K562 (cell line): ENCODE measurements around the gene MAD1L1. TPM values are rescaled to one million over a fixed set of nuclear protein-coding genes. Genes with fewer than 3 reads are reported as not detected.

ENCODE experiments used
- ATAC-seq: fragments of 200-7000 bp; cut with Tn5 transposase; 3 replicates; pipeline ENCODE4 v1.9.1; 2020; ENCODE audit warnings: moderate library complexity
- BruUV-seq: library from RNA; stranded (reverse); fragments of 400-500 nt; replicated peaks from 2 replicates; lab custom pipeline; 2021; lab: Mats Ljungman, UMichigan
- CTCF ChIA-PET: fragments of 300-600 bp; formaldehyde crosslinking; extraction: SDS; loops from one replicate; lab custom pipeline; 2021; ENCODE audit warnings: low intra/inter-chr PET ratio; lab: Yijun Ruan, JAX
- POLR2A ChIA-PET: fragments of 300-600, 350-650 bp; sonication (Branson Sonifier 250); formaldehyde crosslinking; extraction: SDS; loops from one replicate; lab custom pipeline; 2021; ENCODE audit warnings: antibody characterized with exemption, inconsistent platforms; lab: Yijun Ruan, JAX
- DNase-seq, 4 experiments: peaks; one replicate each; pipeline versions ENCODE4 v3.0.0 to v3.0.0-alpha.2; 2011 to 2018; ENCODE audit warnings: low spot score in 3 of 4, mixed read lengths in 3 of 4; ENCODE audit errors: extremely low read depth in 1 of 4
- FAIRE-seq: peaks from 2 replicates; lab custom pipeline; 2011; peaks lifted over from hg19 to GRCh38; lab: Jason Lieb, UNC
- H2AFZ ChIP-seq: 2 replicates; pipeline ENCODE4 v1.6.0; 2011; ENCODE audit warnings: low read depth, low read length, control low read depth, inconsistent platforms
- H3K27ac ChIP-seq: fragments of 200-600 bp; 3 replicates; pipeline ENCODE4 v1.8.0; 2011; ENCODE audit warnings: low read depth, mild to moderate bottlenecking, control low read depth, inconsistent platforms, low read length, moderate library complexity, mixed read lengths; ENCODE audit errors: extremely low read depth
- H3K27me3 ChIP-seq, 2 experiments: fragments of 300-600 bp in 1 of 2; 2 replicates in 1 of 2; 3 replicates in 1 of 2; pipeline versions ENCODE4 v1.6.0 to v1.8.0; 2011; ENCODE audit warnings: inconsistent platforms in 2 of 2, low read length in 2 of 2, mild to moderate bottlenecking in 1 of 2, mixed read lengths in 1 of 2, moderate library complexity in 1 of 2; ENCODE audit not compliant: control insufficient read depth in 2 of 2, insufficient read depth in 2 of 2
- H3K36me3 ChIP-seq: fragments of 300-600 bp; 3 replicates; pipeline ENCODE4 v1.8.0; 2011; ENCODE audit warnings: mild to moderate bottlenecking, low read length, inconsistent platforms; ENCODE audit not compliant: control insufficient read depth, insufficient read depth
- H3K4me1 ChIP-seq, 2 experiments: fragments of 200-600 bp in 1 of 2; replicated peaks in 1 of 2; 2 replicates in 1 of 2; 3 replicates in 1 of 2; pipeline versions ENCODE4 v1.5.1 to v1.8.0; 2011; ENCODE audit warnings: inconsistent platforms in 2 of 2, low read length in 2 of 2, mild to moderate bottlenecking in 1 of 2, mixed read lengths in 1 of 2, moderate library complexity in 1 of 2; ENCODE audit not compliant: control insufficient read depth in 2 of 2, insufficient read depth in 2 of 2
- H3K4me2 ChIP-seq: 2 replicates; pipeline ENCODE4 v1.6.1; 2011; ENCODE audit warnings: low read length, control low read depth, inconsistent platforms, mixed read lengths; ENCODE audit not compliant: insufficient read depth
- H3K4me3 ChIP-seq: fragments of 200-600 bp; sonication (generic), shearing (Covaris generic); 2 replicates; pipeline ENCODE4 v1.5.1; 2016; ENCODE audit warnings: control low read depth, inconsistent platforms
- H3K79me2 ChIP-seq: fragments of 200-600 bp; 3 replicates; pipeline ENCODE4 v1.8.0; 2011; ENCODE audit warnings: low read length, inconsistent platforms; ENCODE audit not compliant: control insufficient read depth, insufficient read depth
- H3K9ac ChIP-seq, 2 experiments: 2 replicates each; pipeline versions ENCODE4 v1.6.0 to v1.6.1; 2011; ENCODE audit warnings: low read depth in 2 of 2, low read length in 2 of 2, control low read depth in 1 of 2, inconsistent platforms in 1 of 2, mild to moderate bottlenecking in 1 of 2, mixed read lengths in 1 of 2; ENCODE audit not compliant: insufficient read depth in 1 of 2
- H3K9me1 ChIP-seq: one replicate; pipeline ENCODE4 v1.6.0; 2011; ENCODE audit warnings: inconsistent platforms, mild to moderate bottlenecking, low read length, moderate library complexity; ENCODE audit not compliant: control insufficient read depth, insufficient read depth
- H3K9me3 ChIP-seq: replicated peaks from 2 replicates; pipeline ENCODE4 v1.5.1; 2011; ENCODE audit warnings: low read depth, low read length, inconsistent platforms; ENCODE audit not compliant: control insufficient read depth, insufficient read depth
- H4K20me1 ChIP-seq: replicated peaks from 2 replicates; pipeline ENCODE4 v1.6.1; 2011; ENCODE audit warnings: low read length, inconsistent platforms, mixed read lengths; ENCODE audit not compliant: control insufficient read depth, insufficient read depth
- BCLAF1 ChIP-seq, 2 experiments: fragments of 450-650 bp in 1 of 2; IDR thresholded peaks; 2 replicates each; pipeline ENCODE4 v1.6.1; 2011 to 2017; ENCODE audit warnings: low read depth in 2 of 2, antibody characterized with exemption in 1 of 2, borderline replicate concordance in 1 of 2, low read length in 1 of 2, mild to moderate bottlenecking in 1 of 2, mixed read lengths in 1 of 2; ENCODE audit not compliant: control insufficient read depth in 1 of 2
- CBFA2T3 ChIP-seq: fragments of 450-650 bp; IDR thresholded peaks from 2 replicates; pipeline ENCODE4 v1.6.1; 2017
- CTBP1 ChIP-seq: fragments of 450-650 bp; IDR thresholded peaks from 2 replicates; pipeline ENCODE4 v1.6.1; 2016; ENCODE audit warnings: borderline replicate concordance
- CXXC5 ChIP-seq: fragments of 250-450 bp; sonication (Bioruptor Pico); IDR thresholded peaks from 2 replicates; pipeline ENCODE4 v1.8.0; 2022; ENCODE audit warnings: inconsistent platforms, mild to moderate bottlenecking, moderate library complexity
- DPF2 ChIP-seq: fragments of 450-650 bp; IDR thresholded peaks from 2 replicates; pipeline ENCODE4 v1.6.1; 2016
- GTF2E2 ChIP-seq: fragments of 200-800 bp; sonication (Bioruptor generic); IDR thresholded peaks from 2 replicates; pipeline ENCODE4 v1.6.1; 2016; ENCODE audit warnings: missing genetic modification characterization, missing compliant biosample characterization
- NKRF ChIP-seq: fragments of 450-650 bp; IDR thresholded peaks from 2 replicates; pipeline ENCODE4 v1.6.1; 2016; ENCODE audit warnings: borderline replicate concordance
- RBBP5 ChIP-seq: fragments of 200-600 bp; sonication (generic); IDR thresholded peaks from 2 replicates; pipeline ENCODE4 v1.6.1; 2012; ENCODE audit warnings: borderline replicate concordance, mild to moderate bottlenecking, low read length, control low read depth, inconsistent platforms; ENCODE audit not compliant: insufficient read depth, poor library complexity, severe bottlenecking
- SIRT6 ChIP-seq: IDR thresholded peaks from one replicate; pipeline ENCODE4 v1.6.1; 2012; ENCODE audit warnings: low read depth, mild to moderate bottlenecking, control low read depth, inconsistent platforms, low read length, moderate library complexity
- ZBTB11 ChIP-seq, 3 experiments: fragments of 200-800 bp in 1 of 3; fragments of 250-450 bp in 1 of 3; fragments of 450-650 bp in 1 of 3; sonication (Bioruptor Pico) in 1 of 3; sonication (Bioruptor generic) in 1 of 3; formaldehyde crosslinking in 1 of 3; IDR thresholded peaks; 2 replicates each; pipeline versions ENCODE4 v1.6.1 to v1.8.0; 2016 to 2022; ENCODE audit warnings: mild to moderate bottlenecking in 2 of 3, missing genetic modification characterization in 2 of 3, missing compliant biosample characterization in 1 of 3, moderate library complexity in 1 of 3
- ZNF384 ChIP-seq: IDR thresholded peaks from 2 replicates; pipeline ENCODE4 v1.6.1; 2012; ENCODE audit warnings: low read depth, low read length, improper control_type of control experiment
- WGBS: fragments of 100-300 bp; shearing (Covaris generic); methylation state at CpG from one replicate; pipeline ENCODE4 v1.1.6; 2016; ENCODE audit warnings: low coverage, mixed read lengths; ENCODE audit not compliant: insufficient coverage; ENCODE audit errors: missing lambda C conversion rate; 5-methylcytosine and 5-hydroxymethylcytosine counted together
- in situ Hi-C: fragments of 300-500 bp; cut with MboI; formaldehyde crosslinking; loops from 4 replicates; pipeline ENCODE4 v1.15.0; 2018; ENCODE audit warnings: inconsistent platforms, mixed read lengths
- intact Hi-C: fragments of 100-400 bp; cut with micrococcal nuclease; formaldehyde crosslinking; loops from 2 replicates; pipeline ENCODE4 v1.14.2; 2022
- polyA plus RNA-seq, 8 experiments: library from polyadenylated mRNA; depleted of rRNA in 4 of 8; stranded (reverse) in 5 of 8; unstranded in 3 of 8; fragments of >200 nt; fragmentation: Nextera tagmentation in 2 of 8; fragmentation: Illumina TruSeq in 1 of 8; extraction: Ambion mirVana in 2 of 8; extraction: Trizol in 1 of 8; gene quantifications; 2 replicates each; pipeline versions ENCODE4 v1.2.1 to v1.2.3, GENCODE V29; 2011 to 2014; ENCODE audit warnings: inconsistent platforms in 1 of 8, missing spikeins in 1 of 8
- total RNA-seq, 7 experiments: library from RNA; depleted of rRNA in 6 of 7; stranded (reverse); fragments of >200 nt in 6 of 7; fragmentation: Illumina TruSeq in 2 of 7; extraction: Trizol in 2 of 7; gene quantifications; 2 replicates each; pipeline versions ENCODE4 v1.2.1 to v1.2.3, GENCODE V29; 2011 to 2021; ENCODE audit warnings: low replicate concordance in 1 of 7

MAD1L1 gene
- total and polyA plus RNA-seq, 9 of the 15 experiments (the other 6 are each of a cell fraction or from before 2014, with no cell fraction given): 1.7 to 89.7 (median 18.0) TPM

- Histone ChIP-seq H3K9me1 (no peaks in the 10 kb centered on the region), H4K20me1 (no peaks in the 10 kb centered on the region), H3K27ac (peak overlapping the region; percentile 70), H3K9me3 (no peaks in the 10 kb centered on the region), H3K9ac (peak overlapping the region; percentile 36 to 81; a peak in 3 of 4 replicates), H3K4me3 (no peak overlapping the region), H3K79me2 (no peaks in the 10 kb centered on the region; the same call in 1 of the 3 replicates), H3K4me2 (peak overlapping the region; percentile 62), H3K4me1 (peaks cover 15 to 33% of the 10 kb centered on the region in 2 experiments; a peak in 4 of 5 replicates), H2AFZ (peak overlapping the region; percentile 72), H3K36me3 (peaks cover 13% of the 10 kb centered on the region; the same call in 2 of the 3 replicates), H3K27me3 (no peaks in the 10 kb centered on the region)
- ATAC-seq (peak; percentile 67), DNase-seq (peak in 1 of 4 experiments; percentile 49), FAIRE-seq (peak; percentile 92)
- intact Hi-C loops (loop anchor here (2.0 kb wide), 1 partner anchor 17 kb away; no protein-coding TSS in a partner anchor), in situ Hi-C loops (no loop called here)
- BruUV-seq: no TSS peak
- CTCF ChIA-PET: no interaction called here
- POLR2A ChIA-PET: interaction anchor here (1.2 to 1.6 kb wide), 2 partner anchors 11 to 15 kb away, joined by 3 read pairs; no protein-coding TSS in a partner anchor
- WGBS: 10% methylated on average over 13 of the region's 13 CpGs
- TF ChIP-seq SIRT6 (no peak), CBFA2T3 (peak; percentile 44), CXXC5 (peak; percentile 11; the same call in 1 of the 2 replicates), DPF2 (0 out of 2 replicates have a peak, but pooled peaks have one; percentile 25), NKRF (no peak), CTBP1 (peak; percentile 39; the same call in 1 of the 2 replicates), ZNF384 (peak; percentile 91), ZBTB11 (CRISPR knock-in tag; IDR thresholded peaks at IDR 0.05) (0 out of 6 replicates have a peak, but pooled peaks of 1 of the 3 experiments have one; percentile 34), GTF2E2 (tag) (no peak), RBBP5 (peak; percentile 46), BCLAF1 (IDR thresholded peaks at IDR 0.05; ENCODE audit: borderline replicate concordance in 1 of 2, control insufficient read depth in 1 of 2, low read depth in 2 of 2, low read length in 1 of 2) (no peak)
These were observed 194.8 kb downstream of the MAD1L1 start for GRCh38 chr7:2037808-2038522.
